HUDEP-2 (cell line): ENCODE data around the gene FLCN.
"Not testable (repeated sequence)": the region's sequence is repeated elsewhere in the genome, so short reads cannot be mapped to it uniquely, and the experiment has no call there.

ENCODE experiments used
- DNase-seq, 76 experiments: peaks; one replicate each; lab custom pipeline; 2025; ENCODE audit not compliant: unreplicated experiment in 76 of 76; lab: John Stamatoyannopoulos, UW

The FLCN gene, protein sequence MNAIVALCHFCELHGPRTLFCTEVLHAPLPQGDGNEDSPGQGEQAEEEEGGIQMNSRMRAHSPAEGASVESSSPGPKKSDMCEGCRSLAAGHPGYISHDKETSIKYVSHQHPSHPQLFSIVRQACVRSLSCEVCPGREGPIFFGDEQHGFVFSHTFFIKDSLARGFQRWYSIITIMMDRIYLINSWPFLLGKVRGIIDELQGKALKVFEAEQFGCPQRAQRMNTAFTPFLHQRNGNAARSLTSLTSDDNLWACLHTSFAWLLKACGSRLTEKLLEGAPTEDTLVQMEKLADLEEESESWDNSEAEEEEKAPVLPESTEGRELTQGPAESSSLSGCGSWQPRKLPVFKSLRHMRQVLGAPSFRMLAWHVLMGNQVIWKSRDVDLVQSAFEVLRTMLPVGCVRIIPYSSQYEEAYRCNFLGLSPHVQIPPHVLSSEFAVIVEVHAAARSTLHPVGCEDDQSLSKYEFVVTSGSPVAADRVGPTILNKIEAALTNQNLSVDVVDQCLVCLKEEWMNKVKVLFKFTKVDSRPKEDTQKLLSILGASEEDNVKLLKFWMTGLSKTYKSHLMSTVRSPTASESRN

DNA sequence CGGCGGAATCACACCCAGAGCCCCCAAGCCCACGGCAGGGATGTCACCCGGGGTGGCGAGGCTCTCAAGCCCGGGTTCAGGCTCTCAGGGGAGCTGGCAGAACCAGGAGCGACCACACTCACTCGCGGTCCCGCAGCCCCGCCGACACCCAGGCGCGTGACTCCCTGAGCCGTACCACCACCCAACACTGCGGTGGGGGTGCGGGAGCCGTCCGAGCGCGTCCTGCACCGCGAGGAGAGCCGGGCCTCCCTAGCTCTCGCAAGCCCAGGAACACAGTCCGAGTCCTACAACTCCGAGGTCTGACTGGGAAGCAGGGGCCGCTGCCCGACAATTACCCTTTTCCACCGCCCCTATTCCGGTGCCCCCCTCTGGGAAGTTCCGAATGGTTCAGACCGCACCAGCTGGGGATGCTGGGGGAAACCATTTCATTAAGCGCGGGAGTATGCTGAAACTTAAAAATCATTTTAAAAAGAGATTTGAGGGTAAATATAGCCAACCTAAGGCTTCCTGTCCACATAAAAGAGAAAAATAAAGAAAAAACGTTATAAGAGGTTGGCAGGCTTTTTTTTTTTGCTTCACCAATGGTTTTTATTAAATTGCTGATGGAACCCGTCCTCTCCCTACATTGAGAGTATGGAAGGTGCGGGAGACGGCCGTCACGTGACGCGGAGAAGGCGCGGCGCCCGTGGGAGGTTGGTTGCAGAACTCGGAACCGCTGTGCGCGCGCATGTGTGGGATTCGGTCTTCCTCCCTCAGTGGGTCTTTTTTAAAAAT, at the start of gene FLCN:
TSS of gene FLCN (minus strand) at position 143 of the 774 bp plus-strand sequence. CDS start 9,031 bp downstream, outside the sequence.
- peak in 75 of 76 experiments; percentile 19 to 89 (median 79) for DNase-seq

DNA sequence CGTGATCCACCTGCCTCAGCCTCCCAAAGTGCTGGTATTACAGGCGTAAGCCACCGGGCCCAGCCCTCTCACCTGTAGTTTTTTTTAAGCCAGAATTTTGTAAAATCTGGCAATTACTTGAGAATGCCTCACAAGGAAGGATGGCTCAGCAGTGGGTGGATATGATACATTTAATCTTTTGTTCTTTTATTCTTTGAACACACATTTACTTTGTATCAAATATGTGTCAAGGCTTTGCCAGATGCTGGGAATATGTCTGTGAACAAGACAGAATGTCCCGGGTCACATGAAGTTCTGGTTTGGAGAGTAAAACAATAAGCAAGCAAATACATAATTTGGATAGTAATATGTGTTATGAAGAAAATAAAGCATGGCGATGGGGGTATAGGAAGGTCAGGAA, 49.0 kb upstream of the FLCN start:
- no peak for DNase-seq

DNA sequence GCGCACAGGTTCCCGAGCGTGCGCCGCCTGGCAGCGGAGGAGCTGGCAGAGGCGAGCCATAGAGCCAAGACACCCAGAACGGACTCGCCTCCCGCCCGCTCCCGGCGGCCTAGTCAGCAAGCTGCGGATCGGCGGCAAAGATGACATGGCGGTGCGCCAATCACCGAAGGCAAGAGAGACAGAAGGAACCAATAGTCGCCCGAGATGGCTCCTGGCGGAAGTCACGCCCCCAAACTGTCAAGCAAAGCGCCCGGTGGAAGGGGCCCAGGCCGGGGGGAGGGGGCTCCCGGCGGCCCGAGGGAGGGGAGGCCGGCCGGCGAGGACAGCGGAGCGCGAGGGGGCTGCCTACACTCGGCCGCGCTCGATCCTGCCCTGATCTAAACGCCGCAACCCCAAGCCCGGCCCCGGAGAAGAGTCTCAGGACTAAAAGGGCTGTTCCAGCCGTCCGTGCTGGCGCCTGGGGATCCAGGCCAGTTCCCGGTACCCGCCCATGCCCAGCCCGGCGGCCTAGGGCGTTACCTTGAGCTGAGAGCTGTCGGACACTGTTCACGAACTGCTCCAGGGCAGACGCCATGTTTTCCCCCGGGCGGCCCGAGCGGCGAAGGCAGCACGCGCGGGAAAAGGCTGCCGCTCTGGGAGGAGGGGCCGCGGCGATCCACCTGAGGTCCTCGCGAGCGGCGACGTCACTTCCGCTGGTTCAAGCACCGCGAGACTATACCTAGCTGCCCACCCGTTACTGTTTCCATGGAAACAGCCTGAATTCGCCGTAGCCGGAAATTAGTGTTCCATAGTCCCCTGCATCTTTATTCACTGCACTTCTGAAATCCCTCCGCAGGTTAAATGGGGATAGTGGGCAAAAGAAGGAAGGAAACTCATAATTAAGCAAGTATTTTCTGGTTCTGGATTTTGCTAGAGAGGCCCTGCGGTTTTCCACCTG, 43.9 kb upstream of the FLCN start, which contains the start of gene COPS3:
TSS of gene COPS3 (minus strand) at position 634 of the 937 bp plus-strand sequence. CDS start at position 574, 60 bp downstream.
- peak in 74 of 76 experiments; percentile 48 to 98 (median 94) for DNase-seq

DNA sequence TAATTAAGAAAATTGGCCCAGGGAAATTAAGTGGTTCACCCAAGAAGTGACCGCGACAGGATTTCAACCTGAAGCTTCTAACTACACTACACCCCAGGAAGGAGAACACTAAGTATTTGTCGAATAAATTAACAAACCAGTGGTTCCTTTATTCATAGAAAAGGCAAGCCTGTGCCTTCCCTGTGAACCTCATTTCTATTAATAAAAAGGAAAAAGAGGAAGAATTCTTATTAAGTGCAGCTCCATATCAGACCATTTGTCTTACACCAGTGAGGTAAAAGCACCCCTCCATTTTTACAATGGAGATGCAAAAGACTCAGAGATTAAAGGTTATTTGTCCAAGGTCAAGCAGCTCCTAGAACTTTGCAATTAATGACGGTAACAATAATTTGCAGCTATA, 42.3 kb upstream of the FLCN start:
- no peak for DNase-seq

DNA sequence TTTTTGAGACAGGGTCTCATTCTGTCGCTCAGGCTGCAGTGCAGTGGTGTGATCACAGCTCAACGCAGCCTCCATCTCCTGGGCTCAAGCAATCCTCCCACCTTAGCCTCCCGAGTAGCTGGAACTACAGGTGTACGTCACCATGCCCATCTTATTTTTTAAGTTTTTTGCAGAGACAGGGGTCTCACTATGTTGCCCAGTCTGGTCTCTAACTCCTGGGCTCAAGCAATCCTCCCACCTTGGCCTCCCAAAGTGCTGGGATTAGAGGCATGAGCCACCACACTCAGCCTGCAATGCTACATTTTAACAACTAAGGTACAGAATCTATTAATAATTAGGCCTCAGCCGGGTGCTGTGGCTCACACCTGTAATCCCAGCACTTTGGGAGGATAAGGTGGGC, 40.5 kb upstream of the FLCN start:
- not testable (repeated sequence) for DNase-seq

DNA sequence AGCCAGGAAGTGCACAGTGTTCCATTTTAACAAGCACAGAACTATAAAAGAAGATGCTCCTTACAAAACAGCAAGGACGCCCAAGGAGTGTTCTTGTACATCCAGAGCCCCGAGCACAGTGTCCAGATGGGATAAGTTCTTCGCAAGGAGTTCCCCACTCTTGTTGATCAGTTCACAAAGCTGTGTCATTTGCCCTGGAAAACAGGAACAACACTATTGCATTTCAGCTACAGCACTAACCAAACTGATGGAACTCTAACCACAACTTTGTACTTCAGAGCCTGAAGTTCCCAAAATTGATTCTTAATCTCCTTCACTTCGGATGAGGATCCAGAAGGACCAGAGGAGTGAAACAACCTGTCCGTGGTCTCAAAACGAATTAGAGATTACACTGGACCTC, 39.0 kb upstream of the FLCN start:
- DNase-seq = no peak

DNA sequence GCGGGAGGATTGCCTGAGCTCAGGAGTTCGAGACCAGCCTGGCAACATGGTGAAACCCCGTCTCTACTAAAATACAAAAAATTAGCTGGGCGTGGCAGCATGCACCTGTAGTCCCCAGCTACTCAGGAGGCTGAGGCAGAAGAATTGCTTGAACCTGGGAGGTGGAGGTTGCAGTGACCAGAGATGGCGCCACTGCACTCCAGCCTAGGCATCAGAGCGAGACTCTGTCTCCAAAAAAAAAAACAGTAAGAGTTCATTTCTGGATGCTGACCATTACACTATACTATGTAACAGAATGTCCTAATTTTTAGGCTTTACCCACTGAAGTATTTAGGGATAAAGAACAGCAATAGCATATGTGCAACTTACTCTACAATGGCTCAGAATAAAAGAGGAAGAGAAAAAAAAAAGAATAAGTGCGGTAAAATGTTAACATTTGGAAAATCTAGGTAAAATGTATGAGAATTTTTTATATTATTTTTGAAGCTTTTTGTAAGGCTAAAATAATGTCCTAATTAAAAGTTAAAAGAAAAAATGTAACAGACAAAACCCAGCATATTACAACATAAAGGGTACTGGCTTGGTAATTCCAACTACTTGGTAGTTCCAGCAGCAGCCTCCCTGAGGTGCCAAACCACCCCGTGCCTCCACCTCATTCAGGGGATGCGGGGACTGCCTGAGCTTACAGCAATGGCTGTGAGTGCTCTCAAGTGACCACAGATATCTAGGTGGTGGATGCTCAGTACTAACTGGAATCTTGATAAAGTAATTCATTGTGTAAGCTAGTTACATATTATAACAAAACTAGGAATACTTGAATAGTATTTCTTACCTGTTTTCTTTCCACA, 33.2 kb upstream of the FLCN start:
- DNase-seq = peak in 9 of 76 experiments; percentile 4 to 26 (median 10)

DNA sequence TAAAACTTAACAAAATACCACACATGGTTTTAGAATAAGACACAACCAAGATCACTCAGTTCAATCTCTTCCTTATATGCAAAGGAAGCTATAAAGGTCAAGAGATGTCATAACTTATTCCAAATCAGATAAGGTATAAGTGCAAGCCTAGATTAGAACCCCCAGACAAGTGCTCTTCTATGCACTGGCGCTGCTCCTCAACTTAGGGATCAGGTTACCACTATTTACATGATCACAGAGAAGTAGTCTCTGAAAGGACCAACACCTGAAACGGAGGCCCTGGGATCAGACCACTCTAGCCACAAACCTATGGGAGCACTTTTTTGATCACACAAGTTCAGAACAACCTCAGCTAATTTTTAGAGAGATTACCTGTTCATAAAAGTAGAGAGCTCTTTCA, 27.5 kb upstream of the FLCN start:
- DNase-seq = peak in 1 of 76 experiments; percentile 10

DNA sequence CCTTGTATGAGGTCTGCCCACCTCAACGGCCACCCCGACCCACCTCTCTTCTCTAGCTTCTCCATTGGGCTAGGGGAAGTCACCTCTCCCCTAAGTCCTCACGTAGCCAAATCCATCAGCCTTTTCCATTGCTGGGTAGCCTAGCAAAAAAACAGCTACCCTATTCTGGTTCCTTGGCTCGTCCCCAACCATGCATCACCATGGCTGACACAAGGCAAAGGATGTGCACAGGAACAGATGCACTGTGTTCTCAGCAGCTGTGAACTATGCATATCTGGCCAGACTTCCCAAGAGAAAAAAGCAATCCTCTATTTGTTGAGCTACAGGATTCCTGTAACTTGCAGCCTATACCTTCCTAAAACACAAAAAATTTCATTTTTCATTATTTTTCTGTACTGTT, 22.0 kb upstream of the FLCN start:
- no peak for DNase-seq

DNA sequence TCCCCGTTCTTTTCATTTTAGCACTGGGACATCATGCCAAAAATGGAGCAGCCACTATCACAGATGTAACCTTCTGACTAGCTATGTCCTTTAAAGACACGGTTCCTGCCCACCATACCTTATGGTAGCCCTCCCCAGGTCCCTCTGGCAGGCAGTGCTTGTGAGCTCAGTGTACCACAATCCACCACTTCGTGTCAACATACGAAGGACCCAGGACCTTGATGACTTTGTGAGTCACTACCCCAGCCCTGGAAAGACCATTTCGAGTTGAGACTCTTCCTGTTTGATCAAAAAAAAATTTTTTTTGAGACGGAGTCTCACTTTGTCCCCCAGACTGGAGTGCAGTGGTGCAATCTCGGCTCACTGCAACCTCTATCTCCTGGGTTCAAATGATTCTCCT, 21.0 kb upstream of the FLCN start:
- DNase-seq = no peak

DNA sequence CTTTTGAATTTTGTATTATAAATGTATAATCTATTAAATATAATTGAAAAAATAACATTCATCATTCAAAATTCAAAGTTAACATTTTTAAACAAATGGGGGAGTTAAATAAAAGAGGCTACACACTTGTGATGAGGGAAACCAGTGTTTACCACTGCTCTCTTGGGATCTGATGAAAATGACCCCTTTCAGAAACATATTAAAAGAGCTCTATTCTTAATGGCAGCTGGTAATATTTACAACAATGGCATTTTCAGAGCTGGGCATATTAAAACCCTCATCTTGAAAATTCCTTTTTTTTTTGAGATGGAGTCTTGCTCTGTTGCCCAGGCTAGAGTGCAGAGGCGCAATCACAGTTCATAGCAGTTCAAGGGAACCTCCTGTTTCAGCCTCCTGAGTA, 19.3 kb upstream of the FLCN start:
- no peak for DNase-seq

DNA sequence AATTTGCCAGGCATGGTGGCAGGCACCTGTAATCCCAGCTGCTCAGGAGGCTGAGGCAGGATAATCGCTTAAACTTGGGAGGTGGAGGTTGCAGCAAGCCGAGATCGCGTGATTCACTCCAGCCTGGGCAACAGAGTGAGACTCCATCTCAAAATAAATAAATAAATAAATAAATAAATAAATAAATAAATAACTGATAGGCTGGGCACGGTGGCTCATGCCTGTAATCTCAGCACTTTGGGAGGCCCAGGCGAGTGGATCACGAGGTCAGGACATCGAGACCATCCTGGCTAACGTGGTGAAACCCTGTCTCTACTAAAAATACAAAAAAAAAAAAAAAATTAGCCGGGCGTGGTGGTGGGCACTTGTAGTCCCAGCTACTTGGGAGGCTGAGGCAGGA, 18.7 kb upstream of the FLCN start:
- DNase-seq = not testable (repeated sequence)

DNA sequence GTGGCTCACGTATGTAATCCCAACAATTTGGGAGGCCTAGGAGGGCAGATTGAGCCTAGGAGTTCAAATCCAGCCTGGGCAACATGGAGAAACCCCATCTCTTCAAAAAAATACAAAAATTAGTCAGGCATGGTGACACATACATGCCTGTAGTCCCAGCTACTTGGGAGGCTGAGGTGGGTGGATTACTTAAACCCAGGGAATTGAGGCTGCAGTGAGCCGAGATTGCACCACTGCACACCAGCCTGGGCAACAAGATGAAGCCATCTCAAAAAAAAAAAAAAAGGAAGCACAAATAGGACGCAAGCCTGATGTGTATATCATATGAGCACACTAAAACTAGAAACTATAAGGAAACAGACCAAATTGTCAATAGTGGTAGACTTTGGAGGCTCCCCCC, 17.1 kb upstream of the FLCN start:
- no peak for DNase-seq

DNA sequence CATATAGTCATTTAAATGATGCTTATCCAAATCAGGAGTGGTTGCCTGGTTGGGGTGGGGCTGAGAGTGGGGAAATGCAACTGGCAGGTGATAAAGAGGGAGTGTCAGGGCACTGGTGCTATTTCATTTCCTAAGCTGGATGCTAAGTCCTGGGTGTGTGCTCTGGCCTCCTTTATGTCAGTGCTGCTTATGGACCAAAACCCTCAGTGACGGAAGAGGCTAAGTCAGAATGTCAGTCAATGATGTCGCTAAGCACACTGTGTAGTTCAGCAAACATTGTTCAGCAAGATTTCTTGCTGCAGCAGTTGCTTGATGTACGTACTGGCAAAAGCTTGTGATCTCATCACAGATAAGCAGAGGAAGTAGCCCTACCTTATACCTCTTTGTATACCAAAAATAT, 16.4 kb upstream of the FLCN start:
- DNase-seq = peak in 43 of 76 experiments; percentile 5 to 71 (median 29)

DNA sequence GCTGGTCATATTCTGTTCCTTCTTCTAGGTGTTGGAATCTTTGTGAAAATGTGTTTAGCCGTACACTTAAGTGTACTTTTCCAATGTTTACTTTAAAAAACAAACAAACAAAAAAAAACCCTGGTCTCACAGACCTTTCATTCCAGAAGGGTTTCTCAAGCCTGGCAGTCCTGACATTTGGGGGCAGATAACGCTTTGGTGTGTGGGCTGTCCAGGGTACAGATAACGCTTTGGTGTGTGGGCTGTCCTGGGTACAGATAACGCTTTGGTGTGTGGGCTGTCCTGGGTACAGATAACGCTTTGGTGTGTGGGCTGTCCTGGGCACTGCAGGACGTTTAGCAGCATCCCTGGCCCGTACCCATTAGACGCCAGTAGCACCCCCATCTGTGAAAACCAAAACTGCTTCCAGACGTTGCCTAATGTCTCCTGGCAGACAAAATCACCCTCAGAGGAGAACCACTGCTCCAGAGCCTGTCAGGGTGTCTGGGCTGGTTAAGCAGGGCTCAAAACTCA, 15.2 kb upstream of the FLCN start:
- DNase-seq = peak in 74 of 76 experiments; percentile 55 to 97 (median 90)

DNA sequence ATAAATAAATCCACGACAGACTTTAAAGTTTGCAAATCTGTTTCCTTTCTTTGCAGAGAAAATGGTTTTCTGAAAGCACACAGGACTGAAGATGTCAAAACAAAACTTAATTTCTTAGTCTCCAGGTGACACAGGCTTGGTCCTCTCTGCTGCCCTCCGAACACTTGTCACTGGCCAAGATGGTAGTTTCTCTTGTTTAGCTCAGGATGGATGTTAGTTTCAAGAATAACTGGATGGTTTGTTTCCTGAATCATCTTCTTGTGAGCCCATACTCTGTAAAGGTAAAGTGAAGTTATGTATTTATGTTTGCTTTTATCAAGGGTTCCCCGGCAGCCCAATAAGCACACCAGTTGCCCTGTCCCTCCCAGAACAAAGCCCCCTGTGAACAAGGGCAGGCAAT, 9.9 kb upstream of the FLCN start:
- DNase-seq = no peak

DNA sequence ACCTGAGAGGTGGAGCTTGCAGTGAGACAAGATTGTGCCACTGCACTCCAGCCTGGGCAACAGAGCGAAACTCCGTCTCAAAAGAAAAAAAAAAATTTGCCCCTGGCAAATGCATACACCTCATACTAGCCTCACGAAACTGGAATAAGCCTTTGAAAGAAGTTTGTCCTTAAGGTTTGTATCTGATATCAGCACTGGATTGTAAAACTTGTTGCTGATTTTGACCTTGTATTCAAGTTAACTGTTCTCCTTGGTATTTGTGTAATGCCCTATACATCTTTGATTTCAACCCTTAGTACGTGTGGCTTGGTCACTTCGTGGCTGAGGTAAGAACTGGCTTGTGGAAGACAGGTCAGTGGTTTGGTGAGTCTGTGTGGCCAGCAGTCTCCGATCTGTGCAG, 6.2 kb upstream of the FLCN start:
- DNase-seq = no peak

DNA sequence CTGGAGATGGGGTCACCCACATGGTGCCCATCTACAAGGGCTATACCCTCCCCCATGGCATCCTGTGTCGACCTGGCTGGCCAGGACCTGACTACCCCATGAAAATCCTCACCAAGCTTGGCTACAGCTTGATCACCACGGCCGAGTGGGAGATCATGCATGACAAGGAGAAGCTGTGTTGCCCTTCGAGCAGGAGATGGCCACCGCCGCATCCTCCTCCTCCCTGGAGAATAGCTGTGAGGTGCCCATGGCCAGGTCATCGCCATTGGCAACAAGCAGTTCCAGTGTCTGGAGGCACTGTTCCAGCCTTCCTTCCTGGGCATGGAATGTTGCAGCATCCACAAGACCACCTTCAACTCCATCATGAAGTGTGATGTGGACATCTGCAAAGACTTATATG, 5.3 kb upstream of the FLCN start:
- no peak for DNase-seq

DNA sequence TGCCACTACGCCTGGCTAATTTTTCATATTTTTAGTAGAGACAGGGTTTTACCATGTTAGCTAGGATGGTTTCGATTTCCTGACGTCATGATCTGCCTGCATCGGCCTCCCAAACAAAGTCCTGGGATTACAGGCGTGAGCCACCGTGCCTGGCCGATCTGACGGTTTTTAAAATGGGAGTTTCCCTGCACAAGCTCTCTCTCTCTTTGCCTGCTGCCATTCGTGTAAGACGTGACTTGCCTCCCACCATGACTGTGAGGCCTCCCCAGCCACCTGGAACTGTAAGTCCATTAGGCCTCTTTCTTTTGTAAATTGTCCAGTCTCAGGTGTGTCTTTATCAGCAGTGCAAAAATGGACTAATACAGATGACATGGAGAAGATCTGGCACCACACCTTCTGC, 4.7 kb upstream of the FLCN start:
- no peak for DNase-seq
